Cortex of kidney (tissue), 1 donor: Measurements from ENCODE around the gene SH3RF3.

Experiments
- DNase-seq: peaks from one replicate; lab custom pipeline; 2025; lab: John Stamatoyannopoulos, UW

SH3RF3 gene

GRCh38 chr2:109336296-109336695 lies 207.3 kb downstream of the SH3RF3 start:
- no peak for DNase-seq

- no peak for DNase-seq
Observed at GRCh38 chr2:109337221-109337620, 208.2 kb downstream of the SH3RF3 start.

GRCh38 chr2:109339519-109339966 lies 210.5 kb downstream of the SH3RF3 start:
- DNase-seq = no peak

- DNase-seq = no peak
Observed at GRCh38 chr2:109340381-109340780, 211.4 kb downstream of the SH3RF3 start.

- no peak for DNase-seq
Observed at GRCh38 chr2:109341355-109342255, 212.6 kb downstream of the SH3RF3 start.

GRCh38 chr2:109342256-109342850 lies 213.3 kb downstream of the SH3RF3 start:
- no peak for DNase-seq

GRCh38 chr2:109342930-109343329 lies 213.9 kb downstream of the SH3RF3 start:
- no peak for DNase-seq

GRCh38 chr2:109343460-109343859 lies 214.5 kb downstream of the SH3RF3 start:
- no peak for DNase-seq

- no peak for DNase-seq
Observed at GRCh38 chr2:109344270-109344805, 215.3 kb downstream of the SH3RF3 start.

GRCh38 chr2:109345091-109345490 lies 216.1 kb downstream of the SH3RF3 start:
- DNase-seq = no peak

GRCh38 chr2:109345653-109346480 lies 216.9 kb downstream of the SH3RF3 start:
- DNase-seq = no peak

- no peak for DNase-seq
Observed at GRCh38 chr2:109346601-109347228, 217.7 kb downstream of the SH3RF3 start.

- no peak for DNase-seq
Observed at GRCh38 chr2:109347626-109348025, 218.6 kb downstream of the SH3RF3 start.

GRCh38 chr2:109348190-109348589 lies 219.2 kb downstream of the SH3RF3 start:
- DNase-seq = no peak

GRCh38 chr2:109348671-109349502 lies 219.9 kb downstream of the SH3RF3 start:
- DNase-seq = no peak

- DNase-seq = no peak
Observed at GRCh38 chr2:109349503-109350465, 220.8 kb downstream of the SH3RF3 start.

GRCh38 chr2:109350526-109350925 lies 221.5 kb downstream of the SH3RF3 start:
- no peak for DNase-seq

- no peak for DNase-seq
Observed at GRCh38 chr2:109351164-109351756, 222.3 kb downstream of the SH3RF3 start.
